ENCODE results near the gene ZNF710.
"Not testable (repeated sequence)": the region's sequence is repeated elsewhere in the genome, so short reads cannot be mapped to it uniquely, and the experiment has no call there.

The ZNF710 gene

GRCh38 chr15:90062973-90063769 is 62.0 kb downstream of the ZNF710 start:
- DNase-seq, result no peak

- DNase-seq, result no peak
Observed at GRCh38 chr15:90063770-90064247, 62.7 kb downstream of the ZNF710 start.

- no peak for DNase-seq
Observed at GRCh38 chr15:90064911-90065681, 64.0 kb downstream of the ZNF710 start.

- DNase-seq, result no peak
Observed at GRCh38 chr15:90065682-90066049, 64.5 kb downstream of the ZNF710 start.

DNA sequence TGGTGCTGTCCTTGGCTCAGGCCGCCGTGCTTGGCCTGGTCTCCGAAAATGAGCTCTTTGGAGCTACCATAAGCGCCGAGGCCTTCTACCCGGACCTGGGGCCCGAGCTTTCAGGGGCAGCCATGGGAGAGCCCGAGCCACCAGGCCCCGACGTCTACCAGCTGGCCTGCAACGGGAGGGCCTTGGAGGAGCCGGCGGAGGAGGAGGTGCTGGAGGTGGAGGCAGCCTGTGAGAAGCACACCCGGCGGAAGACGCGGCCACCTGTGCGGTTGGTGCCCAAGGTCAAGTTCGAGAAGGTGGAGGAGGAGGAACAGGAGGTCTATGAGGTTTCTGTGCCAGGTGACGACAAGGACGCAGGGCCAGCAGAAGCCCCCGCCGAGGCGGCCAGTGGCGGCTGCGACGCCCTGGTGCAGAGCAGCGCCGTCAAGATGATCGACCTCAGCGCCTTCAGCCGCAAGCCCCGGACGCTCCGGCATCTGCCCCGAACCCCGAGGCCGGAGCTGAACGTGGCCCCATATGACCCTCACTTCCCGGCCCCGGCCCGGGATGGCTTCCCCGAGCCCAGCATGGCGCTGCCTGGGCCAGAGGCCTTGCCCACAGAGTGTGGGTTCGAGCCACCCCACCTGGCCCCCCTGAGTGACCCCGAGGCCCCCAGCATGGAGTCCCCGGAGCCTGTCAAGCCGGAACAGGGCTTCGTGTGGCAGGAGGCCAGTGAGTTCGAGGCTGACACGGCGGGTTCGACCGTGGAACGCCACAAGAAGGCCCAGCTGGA is 66.2 kb downstream of the ZNF710 start:
- no peak for DNase-seq

- DNase-seq, result no peak
Observed at GRCh38 chr15:90067953-90068606, 67.0 kb downstream of the ZNF710 start.

DNA sequence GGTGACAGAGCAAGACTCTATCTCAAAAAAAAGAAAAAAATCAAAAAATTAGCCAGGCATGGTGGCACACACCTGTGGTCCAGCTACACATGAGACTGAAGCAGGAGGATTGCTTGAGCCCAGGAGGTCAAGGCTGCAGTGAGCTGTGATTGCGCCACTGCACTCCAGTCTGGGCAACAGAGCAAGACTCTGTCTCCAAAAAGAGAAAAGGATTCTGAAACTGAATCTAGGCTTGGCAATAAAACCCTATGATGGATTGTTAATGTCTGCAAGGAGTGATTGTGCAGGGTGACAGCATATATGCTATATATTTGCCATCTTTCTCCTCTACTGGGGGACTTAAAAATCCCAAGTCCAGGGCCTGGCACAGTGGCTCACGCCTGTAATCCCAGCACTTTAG is 69.5 kb downstream of the ZNF710 start:
- not testable (repeated sequence) for DNase-seq

DNA sequence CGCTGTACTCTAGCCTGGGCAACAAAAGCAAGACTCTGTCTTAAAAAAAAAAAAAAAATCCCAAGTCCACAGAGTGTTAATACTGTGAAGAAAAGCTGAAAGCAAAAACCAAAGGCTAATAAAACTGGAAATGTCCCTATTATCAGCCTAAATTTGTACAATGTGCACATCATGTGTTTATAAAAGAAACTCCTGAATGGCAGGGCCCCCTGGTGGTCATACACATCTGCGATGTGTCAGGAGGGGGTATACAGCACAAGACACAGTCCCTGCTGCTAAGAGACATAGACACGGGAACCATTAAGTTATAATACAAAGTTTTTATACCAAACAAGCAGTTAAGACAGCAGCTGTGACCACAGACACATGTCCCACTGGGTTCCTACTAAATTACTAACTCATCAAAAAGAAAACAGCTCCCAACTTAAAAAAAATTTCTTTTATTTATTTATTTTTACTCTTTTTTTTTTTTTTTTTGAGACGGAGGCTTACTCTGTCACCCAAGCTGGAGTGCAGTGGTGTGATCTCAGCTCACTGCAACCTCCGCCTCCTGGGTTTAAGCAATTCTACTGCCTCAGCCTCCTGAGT is 70.2 kb downstream of the ZNF710 start:
- DNase-seq, result peak; percentile 74 to 79

GRCh38 chr15:90072978-90073640 is 72.0 kb downstream of the ZNF710 start:
- DNase-seq, result no peak

- no peak for DNase-seq
Observed at GRCh38 chr15:90074023-90074422, 72.9 kb downstream of the ZNF710 start.

GRCh38 chr15:90074916-90075315 is 73.8 kb downstream of the ZNF710 start:
- no peak for DNase-seq

DNA sequence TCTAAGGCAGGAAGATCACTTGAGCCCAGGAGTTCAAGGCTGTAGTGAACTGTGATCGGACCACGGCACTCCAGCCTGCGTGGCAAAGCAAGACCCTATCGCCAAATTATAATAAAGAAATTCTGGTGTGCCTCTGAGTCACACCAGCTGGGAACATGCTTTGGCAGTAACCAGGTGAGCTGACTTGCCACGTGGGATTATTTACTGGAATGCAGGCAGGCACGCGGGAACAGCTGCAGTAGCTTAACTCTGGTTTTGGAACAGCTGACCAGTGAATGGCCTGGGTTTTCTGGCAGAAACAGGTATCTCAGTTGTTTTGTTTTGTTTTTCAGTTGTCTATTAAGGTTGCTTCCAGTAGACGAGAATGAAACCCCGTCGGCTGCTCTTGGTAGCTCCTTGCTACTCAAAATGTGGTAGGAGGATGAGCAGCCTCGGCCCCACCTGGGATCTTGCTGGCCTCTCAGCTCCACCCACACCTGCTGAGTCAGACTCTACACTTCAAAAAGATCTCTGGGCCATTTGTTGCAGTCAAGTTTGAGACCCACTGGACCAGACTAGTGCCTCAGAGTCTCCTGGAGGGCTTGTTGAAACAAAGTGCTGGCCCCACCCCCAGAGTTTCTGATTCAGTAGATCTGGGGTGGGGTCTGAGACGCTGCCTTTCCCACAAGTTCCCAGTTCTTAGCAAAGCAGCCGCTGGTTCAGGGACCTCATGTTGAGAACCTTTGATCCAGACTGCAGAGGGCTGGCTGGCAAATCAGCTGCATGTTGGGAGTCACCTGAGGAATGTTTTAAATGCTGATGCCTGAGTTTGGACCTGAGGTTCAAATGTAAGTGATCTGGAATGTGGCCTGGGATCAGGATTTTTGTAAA is 74.5 kb downstream of the ZNF710 start:
- no peak for DNase-seq

GRCh38 chr15:90076716-90077115 is 75.6 kb downstream of the ZNF710 start:
- DNase-seq, result no peak

- no peak for DNase-seq
Observed at GRCh38 chr15:90078965-90079364, 77.8 kb downstream of the ZNF710 start.

- no peak for DNase-seq
Observed at GRCh38 chr15:90079619-90080457, 78.7 kb downstream of the ZNF710 start.

GRCh38 chr15:90080458-90080755 is 79.3 kb downstream of the ZNF710 start:
- no peak for DNase-seq

- DNase-seq, result no peak
Observed at GRCh38 chr15:90080818-90081393, 79.8 kb downstream of the ZNF710 start.

GRCh38 chr15:90082140-90082715 is 81.1 kb downstream of the ZNF710 start:
- no peak for DNase-seq

DNA sequence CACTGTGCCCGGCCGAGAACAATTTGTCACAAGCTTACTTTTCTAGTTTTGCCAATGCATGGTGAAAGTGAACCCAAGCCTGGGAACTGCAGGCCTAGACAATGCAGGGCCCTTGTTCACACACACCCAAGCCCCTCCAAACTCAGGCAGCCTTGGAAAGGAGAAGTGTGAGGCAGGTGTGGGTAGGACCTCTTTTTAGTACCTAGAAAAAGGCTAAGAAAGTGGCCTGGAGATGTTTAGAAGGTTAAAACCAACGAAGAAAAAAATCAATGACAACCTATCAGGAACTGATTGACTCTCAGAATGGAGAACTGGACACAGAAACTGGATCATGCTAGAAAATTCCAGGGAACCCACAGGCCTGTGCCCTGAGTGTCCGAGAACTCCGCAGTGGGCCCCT is 82.3 kb downstream of the ZNF710 start:
- DNase-seq, result no peak

All from activated CD4-positive, alpha-beta T cell treated with anti-CD3 and anti-CD28 coated beads, Interleukin-2, amount 50 U/mL, for 4 hours (primary cell).